ENCODE results near the gene UACA. TPM values are rescaled to one million over a fixed set of nuclear protein-coding genes. Genes with fewer than 3 reads are reported as not detected.

The UACA gene
- total RNA-seq, 2 experiments from 2014 or later: 1.1 to 1.5 TPM

DNA sequence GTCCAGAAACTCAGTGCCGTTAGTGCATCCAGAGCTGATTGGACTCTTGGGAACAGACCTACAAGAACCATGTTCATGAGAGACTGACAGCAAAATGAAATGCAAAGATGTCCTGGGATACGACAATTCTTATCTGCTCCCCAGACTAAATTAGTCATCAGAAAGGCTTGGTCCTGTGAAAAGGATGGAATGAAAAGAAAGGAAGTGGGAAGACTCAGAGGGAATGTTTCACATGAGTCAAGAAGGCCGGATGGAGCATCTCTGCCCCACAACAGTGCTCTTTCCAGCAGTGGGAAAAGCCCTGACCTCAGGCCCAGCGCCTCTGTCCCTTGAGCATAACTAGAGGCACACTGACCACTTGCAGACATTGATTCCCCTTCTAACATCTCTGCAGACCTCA lies 39.3 kb upstream of the UACA start:
- no peaks in the 10 kb centered on the region for H3K27me3 ChIP-seq (ENCODE audit: control insufficient read depth in 1 of 2, insufficient read depth in 2 of 2, low read length in 2 of 2)
- Mint-ChIP-seq H3K4me1 (ENCODE audit: low read depth) (no peaks in the 10 kb centered on the region), H3K36me3 (ENCODE audit: low read depth) (no peaks in the 10 kb centered on the region), H3K9me3 (no peaks in the 10 kb centered on the region), H3K27me3 (peaks cover 6% of the 10 kb centered on the region), H3K27ac (no peak overlapping the region), H3K4me3 (no peak overlapping the region)
- no peak for DNase-seq
- ATAC-seq (ENCODE audit: poor library complexity): no peak
- POLR2A ChIA-PET: no interaction called here
- CTCF ChIA-PET: no interaction called here
- H3K4me1 ChIP-seq (ENCODE audit: insufficient read depth, low read length): no peaks in the 10 kb centered on the region
- no peaks in the 10 kb centered on the region for H3K36me3 ChIP-seq (ENCODE audit: insufficient read depth, low read length)
- intact Hi-C loops (cut with DNase I, micrococcal nuclease): no loop called here
- TF ChIP-seq, protein P1, sequence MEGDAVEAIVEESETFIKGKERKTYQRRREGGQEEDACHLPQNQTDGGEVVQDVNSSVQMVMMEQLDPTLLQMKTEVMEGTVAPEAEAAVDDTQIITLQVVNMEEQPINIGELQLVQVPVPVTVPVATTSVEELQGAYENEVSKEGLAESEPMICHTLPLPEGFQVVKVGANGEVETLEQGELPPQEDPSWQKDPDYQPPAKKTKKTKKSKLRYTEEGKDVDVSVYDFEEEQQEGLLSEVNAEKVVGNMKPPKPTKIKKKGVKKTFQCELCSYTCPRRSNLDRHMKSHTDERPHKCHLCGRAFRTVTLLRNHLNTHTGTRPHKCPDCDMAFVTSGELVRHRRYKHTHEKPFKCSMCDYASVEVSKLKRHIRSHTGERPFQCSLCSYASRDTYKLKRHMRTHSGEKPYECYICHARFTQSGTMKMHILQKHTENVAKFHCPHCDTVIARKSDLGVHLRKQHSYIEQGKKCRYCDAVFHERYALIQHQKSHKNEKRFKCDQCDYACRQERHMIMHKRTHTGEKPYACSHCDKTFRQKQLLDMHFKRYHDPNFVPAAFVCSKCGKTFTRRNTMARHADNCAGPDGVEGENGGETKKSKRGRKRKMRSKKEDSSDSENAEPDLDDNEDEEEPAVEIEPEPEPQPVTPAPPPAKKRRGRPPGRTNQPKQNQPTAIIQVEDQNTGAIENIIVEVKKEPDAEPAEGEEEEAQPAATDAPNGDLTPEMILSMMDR (IDR thresholded peaks at IDR 0.05): no peak
- no peaks in the 10 kb centered on the region for H3K9me3 ChIP-seq (ENCODE audit: control insufficient read depth in 1 of 2, insufficient read depth in 1 of 2, low read length in 2 of 2)
- H3K27ac ChIP-seq (ENCODE audit: low read depth in 1 of 2, low read length in 2 of 2): no peak overlapping the region
- no peak overlapping the region for H3K4me3 ChIP-seq (ENCODE audit: low read length)

DNA sequence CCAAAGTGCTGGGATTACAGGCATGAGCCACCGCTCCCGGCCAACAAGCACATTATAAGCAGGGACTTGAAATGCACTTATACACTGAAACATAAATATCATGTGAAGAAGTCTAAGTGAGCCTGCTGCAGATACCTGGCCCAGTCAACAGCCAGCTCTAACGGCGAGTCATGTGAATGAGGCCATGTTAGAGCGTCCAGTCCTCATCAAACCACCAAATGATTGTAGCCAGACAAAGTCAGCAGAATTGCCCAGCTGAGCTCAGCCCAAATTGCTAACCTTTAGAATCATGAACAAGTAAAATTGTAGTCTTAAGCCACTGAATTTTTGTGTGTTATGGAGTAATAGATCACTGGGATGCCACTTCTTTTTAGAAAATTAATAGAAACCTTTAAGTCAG lies 37.8 kb upstream of the UACA start:
- no peak overlapping the region for H3K27ac Mint-ChIP-seq
- no peak for ATAC-seq (ENCODE audit: poor library complexity)
- POLR2A ChIA-PET: no interaction called here
- intact Hi-C loops (cut with DNase I, micrococcal nuclease): no loop called here
- no peaks in the 10 kb centered on the region for H3K4me1 ChIP-seq (ENCODE audit: insufficient read depth, low read length)
- H3K4me3 ChIP-seq (ENCODE audit: low read length): no peak overlapping the region
- H3K9me3 ChIP-seq (ENCODE audit: control insufficient read depth in 1 of 2, insufficient read depth in 1 of 2, low read length in 2 of 2): peaks cover 0 to 4% of the 10 kb centered on the region in 2 experiments
- TF ChIP-seq, protein P1 (IDR thresholded peaks at IDR 0.05): no peak
- H3K4me3 Mint-ChIP-seq: no peak overlapping the region
- H3K9me3 Mint-ChIP-seq: no peaks in the 10 kb centered on the region
- DNase-seq: no peak
- no peaks in the 10 kb centered on the region for H3K36me3 Mint-ChIP-seq (ENCODE audit: low read depth)
- no peaks in the 10 kb centered on the region for H3K4me1 Mint-ChIP-seq (ENCODE audit: low read depth)
- no peak overlapping the region for H3K27ac ChIP-seq (ENCODE audit: low read depth in 1 of 2, low read length in 2 of 2)
- H3K27me3 ChIP-seq (ENCODE audit: control insufficient read depth in 1 of 2, insufficient read depth in 2 of 2, low read length in 2 of 2): no peaks in the 10 kb centered on the region
- peaks cover 6% of the 10 kb centered on the region for H3K27me3 Mint-ChIP-seq
- H3K36me3 ChIP-seq (ENCODE audit: insufficient read depth, low read length): no peaks in the 10 kb centered on the region
- CTCF ChIA-PET: no interaction called here

DNA sequence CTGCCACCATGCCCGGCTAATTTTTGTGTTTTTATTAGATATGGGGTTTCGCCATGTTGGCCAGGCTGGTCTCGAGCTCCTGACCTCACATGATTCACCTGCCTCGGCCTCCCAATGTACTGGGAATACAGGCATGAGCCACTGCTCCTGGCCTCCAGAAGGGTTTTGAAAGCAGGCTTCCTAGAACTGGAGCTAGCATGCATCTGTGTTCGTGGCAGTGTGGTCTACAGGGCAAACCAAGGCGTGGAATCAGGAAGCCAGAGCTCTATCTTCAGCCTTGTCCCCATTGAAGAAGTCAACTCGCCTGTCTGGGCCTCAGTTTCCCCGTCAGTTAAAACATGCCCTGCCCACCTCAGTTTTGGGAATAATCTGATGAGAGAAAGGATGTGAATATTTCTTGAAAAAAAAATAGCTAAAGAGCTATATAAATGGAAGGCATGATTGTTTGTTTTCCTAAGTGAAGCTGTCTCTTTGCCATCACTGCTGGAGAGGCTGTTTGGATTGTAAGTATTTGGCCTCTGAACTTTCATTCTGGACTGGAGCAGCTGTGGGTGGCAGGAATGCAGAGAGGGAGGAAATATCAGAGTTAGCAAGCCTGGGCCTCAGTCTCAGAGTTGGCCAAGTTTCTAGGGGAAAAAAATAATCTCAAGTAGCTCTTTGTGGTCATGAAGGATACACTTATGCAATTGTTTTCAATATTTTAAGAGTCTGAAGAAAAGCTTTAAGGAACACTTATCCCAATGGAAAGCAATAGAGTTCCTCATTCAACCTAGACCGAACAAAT lies 36.5 kb upstream of the UACA start:
- ChIA-PET CTCF (no interaction called here), POLR2A (interaction anchor here (0.9 kb wide), 1 partner anchor 38 kb away, joined by 3 read pairs; no protein-coding TSS in a partner anchor)
- Histone ChIP-seq H3K36me3 (ENCODE audit: insufficient read depth, low read length) (no peaks in the 10 kb centered on the region), H3K27ac (ENCODE audit: low read depth in 1 of 2, low read length in 2 of 2) (no peak overlapping the region), H3K4me1 (ENCODE audit: insufficient read depth, low read length) (no peaks in the 10 kb centered on the region), H3K4me3 (ENCODE audit: low read length) (no peak overlapping the region), H3K9me3 (ENCODE audit: control insufficient read depth in 1 of 2, insufficient read depth in 1 of 2, low read length in 2 of 2) (peaks cover 0 to 4% of the 10 kb centered on the region in 2 experiments), H3K27me3 (ENCODE audit: control insufficient read depth in 1 of 2, insufficient read depth in 2 of 2, low read length in 2 of 2) (peaks cover 0 to under 1% of the 10 kb centered on the region in 2 experiments)
- DNase-seq: no peak
- Mint-ChIP-seq H3K36me3 (ENCODE audit: low read depth) (no peaks in the 10 kb centered on the region), H3K9me3 (no peaks in the 10 kb centered on the region), H3K27ac (no peak overlapping the region), H3K27me3 (peaks cover 10% of the 10 kb centered on the region), H3K4me3 (no peak overlapping the region), H3K4me1 (ENCODE audit: low read depth) (no peaks in the 10 kb centered on the region)
- TF ChIP-seq, protein P1 (IDR thresholded peaks at IDR 0.05): no peak
- no peak for ATAC-seq (ENCODE audit: poor library complexity)
- intact Hi-C loops (cut with DNase I, micrococcal nuclease): no loop called here

All from CD4-positive, alpha-beta T cell (primary cell).